Measurements from ENCODE around the gene NR1D2.

GRCh38 chr3:23915537-23916108 lies 29.5 kb upstream of the NR1D2 start:
- TF ChIP-seq POLR2A (IDR thresholded peaks at IDR 0.05) (no peak), CTCF (IDR thresholded peaks at IDR 0.05) (no peak)
